IMR-90 (cell line): Measurements from ENCODE around the gene ZNF669. TPM values are rescaled to one million over a fixed set of nuclear protein-coding genes. Genes with fewer than 3 reads are reported as not detected.

ENCODE experiments used
- ATAC-seq: fragments of 200-7000 bp; cut with Tn5 transposase; 2 replicates; pipeline ENCODE4 v1.9.1; 2020; ENCODE audit warnings: low read depth, mild to moderate bottlenecking, moderate library complexity
- BruUV-seq: library from RNA; stranded (reverse); fragments of 400-500 nt; replicated peaks from 2 replicates; lab custom pipeline; 2021; lab: Mats Ljungman, UMichigan
- CTCF ChIA-PET: fragments of 300-600 bp; formaldehyde crosslinking; extraction: SDS; loops from one replicate; lab custom pipeline; 2021; ENCODE audit warnings: antibody characterized with exemption; lab: Yijun Ruan, JAX
- POLR2A ChIA-PET: fragments of 300-600 bp; sonication (Branson Sonifier 250); formaldehyde crosslinking; loops from one replicate; lab custom pipeline; 2022; ENCODE audit warnings: antibody characterized with exemption; ENCODE audit not compliant: unreplicated experiment; lab: Charles Lee
- DNase-seq: peaks from one replicate; pipeline ENCODE4 v3.0.0; 2013
- H2AFZ ChIP-seq: replicated peaks from 2 replicates; pipeline ENCODE3; 2013; ENCODE audit warnings: low read length, mild to moderate bottlenecking; ENCODE audit not compliant: poor library complexity
- H2AK5ac ChIP-seq: 2 replicates; pipeline ENCODE4 v1.6.1; 2013; ENCODE audit warnings: low read depth, low read length, inconsistent platforms
- H2AK9ac ChIP-seq: replicated peaks from 2 replicates; pipeline ENCODE3; 2013; ENCODE audit warnings: mild to moderate bottlenecking, low read depth, low read length, moderate library complexity; ENCODE audit not compliant: poor library complexity
- H2BK120ac ChIP-seq: 2 replicates; pipeline ENCODE4 v1.6.1; 2013; ENCODE audit warnings: low read depth, low read length, inconsistent platforms
- H2BK15ac ChIP-seq: 3 replicates; pipeline ENCODE4 v1.6.1; 2013; ENCODE audit warnings: low read depth, low read length, inconsistent platforms
- H2BK20ac ChIP-seq: 2 replicates; pipeline ENCODE4 v1.6.1; 2013; ENCODE audit warnings: low read depth, mild to moderate bottlenecking, inconsistent platforms, low read length, moderate library complexity
- H2BK5ac ChIP-seq: 2 replicates; pipeline ENCODE4 v1.6.1; 2013; ENCODE audit warnings: mild to moderate bottlenecking, low read depth, low read length, inconsistent platforms; ENCODE audit not compliant: poor library complexity, severe bottlenecking
- H3K14ac ChIP-seq: replicated peaks from 2 replicates; pipeline ENCODE4 v1.6.1; 2013; ENCODE audit warnings: low read depth, low read length, inconsistent platforms
- H3K18ac ChIP-seq: 2 replicates; pipeline ENCODE4 v1.6.1; 2013; ENCODE audit warnings: low read depth, low read length, control low read depth
- H3K23ac ChIP-seq: 2 replicates; pipeline ENCODE4 v1.6.1; 2013; ENCODE audit warnings: low read depth, low read length, inconsistent platforms
- H3K27ac ChIP-seq: 2 replicates; pipeline ENCODE4 v1.5.1; 2013; ENCODE audit warnings: mild to moderate bottlenecking, control low read depth, low read length; ENCODE audit not compliant: insufficient read depth
- H3K27me3 ChIP-seq: 2 replicates; pipeline ENCODE4 v1.6.1; 2013; ENCODE audit warnings: low read length; ENCODE audit not compliant: control insufficient read depth, insufficient read depth
- H3K36me3 ChIP-seq: 2 replicates; pipeline ENCODE4 v1.6.1; 2013; ENCODE audit warnings: low read length, mixed read lengths; ENCODE audit not compliant: control insufficient read depth, insufficient read depth
- H3K4ac ChIP-seq: 2 replicates; pipeline ENCODE4 v1.6.1; 2013; ENCODE audit warnings: low read depth, low read length, inconsistent platforms
- H3K4me1 ChIP-seq: 2 replicates; pipeline ENCODE4 v1.6.1; 2013; ENCODE audit warnings: low read length, mixed read lengths; ENCODE audit not compliant: control insufficient read depth, insufficient read depth
- H3K4me2 ChIP-seq: 2 replicates; pipeline ENCODE4 v1.6.1; 2013; ENCODE audit warnings: low read depth, mild to moderate bottlenecking, control low read depth, low read length, moderate library complexity
- H3K4me3 ChIP-seq: 2 replicates; pipeline ENCODE4 v1.5.1; 2013; ENCODE audit warnings: low read depth, mild to moderate bottlenecking, control low read depth, low read length, moderate library complexity; ENCODE audit not compliant: insufficient read depth
- H3K56ac ChIP-seq: 2 replicates; pipeline ENCODE4 v1.6.1; 2013; ENCODE audit warnings: low read length, inconsistent platforms; ENCODE audit not compliant: insufficient read depth; ENCODE audit errors: extremely low read depth
- H3K79me1 ChIP-seq, 2 experiments: 2 replicates each; pipeline ENCODE4 v1.6.1; 2013; ENCODE audit warnings: low read length in 2 of 2, inconsistent platforms in 1 of 2, low read depth in 1 of 2
- H3K9ac ChIP-seq: 2 replicates; pipeline ENCODE4 v1.6.1; 2013; ENCODE audit warnings: low read depth, low read length, control low read depth
- H3K9me1 ChIP-seq: 2 replicates; pipeline ENCODE4 v1.6.1; 2013; ENCODE audit warnings: low read length, inconsistent platforms; ENCODE audit not compliant: insufficient read depth
- H3K9me3 ChIP-seq: 2 replicates; pipeline ENCODE4 v1.6.1; 2013; ENCODE audit warnings: low read length; ENCODE audit not compliant: control insufficient read depth, insufficient read depth
- H4K20me1 ChIP-seq: 2 replicates; pipeline ENCODE4 v1.6.1; 2013; ENCODE audit warnings: low read length, inconsistent platforms; ENCODE audit not compliant: insufficient read depth
- H4K5ac ChIP-seq: 2 replicates; pipeline ENCODE4 v1.6.1; 2013; ENCODE audit warnings: mild to moderate bottlenecking, low read depth, low read length, control low read depth
- H4K8ac ChIP-seq, 2 experiments: 2 replicates each; pipeline ENCODE4 v1.6.1; 2013; ENCODE audit warnings: low read depth in 2 of 2, low read length in 2 of 2, control low read depth in 1 of 2, inconsistent platforms in 1 of 2
- H4K91ac ChIP-seq: 2 replicates; pipeline ENCODE4 v1.6.1; 2013; ENCODE audit warnings: low read depth, low read length, inconsistent platforms; ENCODE audit not compliant: insufficient read depth
- CEBPB ChIP-seq: IDR thresholded peaks from 2 replicates; pipeline ENCODE4 v1.6.1; 2012; ENCODE audit warnings: low read depth, low read length, improper control_type of control experiment
- ELK1 ChIP-seq: fragments of 150-350 bp; IDR thresholded peaks from 2 replicates; pipeline ENCODE4 v1.6.1; 2016; ENCODE audit warnings: low read depth, mild to moderate bottlenecking, low read length, moderate library complexity, borderline replicate concordance
- MAZ ChIP-seq: IDR thresholded peaks from 2 replicates; pipeline ENCODE4 v1.6.1; 2012; ENCODE audit warnings: low read depth, mild to moderate bottlenecking, low read length, improper control_type of control experiment, moderate library complexity, borderline replicate concordance
- MXI1 ChIP-seq: IDR thresholded peaks from 2 replicates; pipeline ENCODE4 v1.6.1; 2012; ENCODE audit warnings: low read depth, mild to moderate bottlenecking, low read length, moderate library complexity, borderline replicate concordance
- POLR2A ChIP-seq: IDR thresholded peaks from 2 replicates; pipeline ENCODE4 v1.6.1; 2012; ENCODE audit warnings: mild to moderate bottlenecking, low read depth, low read length
- WGBS, 2 experiments: methylation state at CpG; one replicate each; pipeline versions ENCODE4 v1.1.5 to v1.1.7; 2013; ENCODE audit warnings: missing lambda C conversion rate in 2 of 2; ENCODE audit not compliant: insufficient read length in 1 of 2; ENCODE audit errors: extremely low coverage in 2 of 2; 5-methylcytosine and 5-hydroxymethylcytosine counted together
- dilution Hi-C: fragments of 300-500 bp; cut with HindIII; formaldehyde crosslinking; loops from one replicate; pipeline ENCODE4 v1.14.3; 2018; ENCODE audit warnings: low sequenced_read_pairs; ENCODE audit not compliant: unreplicated experiment
- in situ Hi-C: fragments of 300-500 bp; cut with MboI; formaldehyde crosslinking; loops from 3 replicates; pipeline ENCODE4 v1.14.3; 2019; ENCODE audit warnings: low sequenced_read_pairs, inconsistent platforms, mixed read lengths
- intact Hi-C: fragments of 100-400 bp; cut with micrococcal nuclease; formaldehyde crosslinking; loops from 2 replicates; pipeline ENCODE4 v1.10.0; 2022
- polyA plus RNA-seq, 3 experiments: library from polyadenylated mRNA; depleted of rRNA; stranded (reverse); fragments of >200 nt; gene quantifications; 2 replicates each; pipeline ENCODE4 v1.2.3, GENCODE V29; 2012; ENCODE audit warnings: low replicate concordance in 1 of 3
- total RNA-seq: library from RNA; depleted of rRNA; stranded (reverse); fragments of >200 nt; gene quantifications from 2 replicates; pipeline ENCODE4 v1.2.3, GENCODE V29; 2012; rRNA removed

ZNF669 gene
- total and polyA plus RNA-seq, 2 of the 4 experiments (the other 2 are of a cell fraction) = 3.8 to 10.8 TPM

- no peaks in the 10 kb centered on the region for H4K20me1 ChIP-seq
- H3K4me1 ChIP-seq = no peaks in the 10 kb centered on the region
- no peak overlapping the region for H3K18ac ChIP-seq
- H4K8ac ChIP-seq = no peak overlapping the region
- peaks cover 0 to 20% of the 10 kb centered on the region in 2 experiments; a peak in 2 of 4 replicates for H3K79me1 ChIP-seq
- no peaks in the 10 kb centered on the region for H3K36me3 ChIP-seq
- H3K4ac ChIP-seq = no peak overlapping the region
- no peaks in the 10 kb centered on the region for H3K27me3 ChIP-seq
- H3K9me3 ChIP-seq = peaks cover 30% of the 10 kb centered on the region
- H3K56ac ChIP-seq = no peak overlapping the region
- POLR2A ChIA-PET = no interaction called here
- no peak overlapping the region for H3K9ac ChIP-seq
- no peak overlapping the region for H4K5ac ChIP-seq
- no peak overlapping the region for H2AK9ac ChIP-seq
- WGBS, 2 experiments = 0% methylated on average over 1 of the region's 2 CpGs; no CpG with 5 or more reads in 1 of the 2 experiments
- no peak overlapping the region for H2BK15ac ChIP-seq
- TF ChIP-seq ELK1 (no peak), POLR2A (no peak), CEBPB (no peak), MXI1 (no peak), MAZ (no peak)
- intact Hi-C loops (no loop called here), dilution Hi-C loops (no loop called here), in situ Hi-C loops (no loop called here)
- no TSS peak for BruUV-seq
- DNase-seq (peak; percentile 28), ATAC-seq (no peak)
- no peak overlapping the region for H3K4me3 ChIP-seq
- no peak overlapping the region for H3K23ac ChIP-seq
- H2BK5ac ChIP-seq = no peak overlapping the region
- H3K14ac ChIP-seq = no peak overlapping the region
- no peak overlapping the region for H3K4me2 ChIP-seq
- no peak overlapping the region for H2AFZ ChIP-seq
- no peak overlapping the region for H2BK20ac ChIP-seq
- no peak overlapping the region for H4K91ac ChIP-seq
- H3K27ac ChIP-seq = no peak overlapping the region
- H2BK120ac ChIP-seq = no peak overlapping the region
- no peaks in the 10 kb centered on the region for H3K9me1 ChIP-seq
- CTCF ChIA-PET = no interaction called here
- H2AK5ac ChIP-seq = no peak overlapping the region
These were observed 49.2 kb downstream of the ZNF669 start for GRCh38 chr1:247054992-247055415.

Other genes with a start within 250 kb of the ZNF669 start
- gene AHCTF1, start 172.4 kb downstream of the ZNF669 start, total RNA-seq = 29.0 and 40.3 TPM in 2 replicates
- 7.4 and 8.9 TPM in 2 replicates for gene AHCTF1, start 172.4 kb downstream of the ZNF669 start, polyA plus RNA-seq (2012; rRNA removed)
- 0.54 and 1.1 TPM in 2 replicates for gene ZNF695, start 96.3 kb downstream of the ZNF669 start, total RNA-seq
- gene ZNF695, start 96.3 kb downstream of the ZNF669 start, polyA plus RNA-seq (2012; rRNA removed) = 0.46 and 0.75 TPM in 2 replicates
- 4.5 and 5.6 TPM in 2 replicates for gene ZNF670, start 25.5 kb downstream of the ZNF669 start, total RNA-seq
- gene ZNF670, start 25.5 kb downstream of the ZNF669 start, polyA plus RNA-seq (2012; rRNA removed) = 1.2 and 1.8 TPM in 2 replicates
- gene ZNF124, start 67.7 kb upstream of the ZNF669 start, total RNA-seq = 77.8 and 89.3 TPM in 2 replicates
- 3.0 and 3.2 TPM in 2 replicates for gene ZNF124, start 67.7 kb upstream of the ZNF669 start, polyA plus RNA-seq (2012; rRNA removed)
- not detected in 2 replicates for gene VN1R5, start 151.7 kb upstream of the ZNF669 start, total RNA-seq
- not detected in 2 replicates for gene VN1R5, start 151.7 kb upstream of the ZNF669 start, polyA plus RNA-seq (2012; rRNA removed)
- gene ZNF496, start 227.5 kb upstream of the ZNF669 start, total RNA-seq = 8.9 and 11.7 TPM in 2 replicates
- gene ZNF496, start 227.5 kb upstream of the ZNF669 start, polyA plus RNA-seq (2012; rRNA removed) = 16.2 and 17.1 TPM in 2 replicates